Measurements from ENCODE around the gene GNL3.
"Not testable (repeated sequence)": the region's sequence is repeated elsewhere in the genome, so short reads cannot be mapped to it uniquely, and the experiment has no call there.

Gene GNL3

GRCh38 chr3:52721730-52722008 is 35.8 kb downstream of the GNL3 start:
- DNase-seq: no peak

- no peak for DNase-seq
These were observed 36.7 kb downstream of the GNL3 start for GRCh38 chr3:52722491-52722890.

- DNase-seq: no peak
These were observed 38.1 kb downstream of the GNL3 start for GRCh38 chr3:52723935-52724334.

GRCh38 chr3:52724511-52724910 is 38.7 kb downstream of the GNL3 start:
- DNase-seq: no peak

- DNase-seq: not testable (repeated sequence)
These were observed 42.9 kb downstream of the GNL3 start for GRCh38 chr3:52728753-52729152.

GRCh38 chr3:52730681-52731080 is 44.8 kb downstream of the GNL3 start:
- DNase-seq: no peak

GRCh38 chr3:52731590-52731989 is 45.8 kb downstream of the GNL3 start:
- DNase-seq: no peak

GRCh38 chr3:52733256-52733891 is 47.5 kb downstream of the GNL3 start:
- no peak for DNase-seq

- DNase-seq: no peak
These were observed 53.9 kb downstream of the GNL3 start for GRCh38 chr3:52739730-52740129.

GRCh38 chr3:52742418-52743041 is 56.7 kb downstream of the GNL3 start:
- peak; percentile 25 for DNase-seq

GRCh38 chr3:52743152-52743551 is 57.3 kb downstream of the GNL3 start:
- no peak for DNase-seq

- no peak for DNase-seq
These were observed 57.9 kb downstream of the GNL3 start for GRCh38 chr3:52743721-52744120.
